RPMI8226 (cell line): ENCODE results near the gene MFGE8.

ENCODE experiments used
- DNase-seq: peaks from one replicate; pipeline ENCODE4 v3.0.0-alpha.2; 2015

MFGE8 gene

GRCh38 chr15:88897456-88898194 is 15.6 kb downstream of the MFGE8 start:
- peak; percentile 98 for DNase-seq

GRCh38 chr15:88897142-88897455 is 16.1 kb downstream of the MFGE8 start:
- no peak for DNase-seq

GRCh38 chr15:88896333-88897033 is 16.7 kb downstream of the MFGE8 start:
- no peak for DNase-seq

GRCh38 chr15:88894819-88895767 is 18.1 kb downstream of the MFGE8 start, which contains the start of gene HAPLN3:
Gene HAPLN3 (minus strand): TSS chr15:88895544. CDS start chr15:88887298, 8,246 bp downstream.
- peak; percentile 72 for DNase-seq

GRCh38 chr15:88894348-88894818 is 18.8 kb downstream of the MFGE8 start:
- DNase-seq = peak; percentile 85

- DNase-seq = no peak
Measured at GRCh38 chr15:88891540-88892254, 21.5 kb downstream of the MFGE8 start.

GRCh38 chr15:88890495-88890894 is 22.7 kb downstream of the MFGE8 start:
- no peak for DNase-seq

- no peak for DNase-seq
Measured at GRCh38 chr15:88888719-88889118, 24.5 kb downstream of the MFGE8 start.

- no peak for DNase-seq
Measured at GRCh38 chr15:88887068-88887580, 26.1 kb downstream of the MFGE8 start.

- DNase-seq = no peak
Measured at GRCh38 chr15:88882785-88883184, 30.4 kb downstream of the MFGE8 start.

GRCh38 chr15:88881775-88882174 is 31.4 kb downstream of the MFGE8 start:
- no peak for DNase-seq

GRCh38 chr15:88880944-88881740 is 32.0 kb downstream of the MFGE8 start:
- no peak for DNase-seq

- DNase-seq = peak; percentile 86
Measured at GRCh38 chr15:88878720-88879184, 34.4 kb downstream of the MFGE8 start.

GRCh38 chr15:88877906-88878305 is 35.3 kb downstream of the MFGE8 start:
- DNase-seq = no peak

GRCh38 chr15:88877415-88877814 is 35.8 kb downstream of the MFGE8 start:
- DNase-seq = no peak

GRCh38 chr15:88876573-88876972 is 36.6 kb downstream of the MFGE8 start:
- no peak for DNase-seq

- no peak for DNase-seq
Measured at GRCh38 chr15:88874684-88875083, 38.5 kb downstream of the MFGE8 start.

GRCh38 chr15:88874275-88874674 is 38.9 kb downstream of the MFGE8 start:
- DNase-seq = no peak

- no peak for DNase-seq
Measured at GRCh38 chr15:88873786-88874185, 39.4 kb downstream of the MFGE8 start.

- DNase-seq = no peak
Measured at GRCh38 chr15:88872706-88873105, 40.5 kb downstream of the MFGE8 start.

- no peak for DNase-seq
Measured at GRCh38 chr15:88872106-88872505, 41.1 kb downstream of the MFGE8 start.
